Measurements from ENCODE around the gene IDH3A. TPM values are rescaled to one million over a fixed set of nuclear protein-coding genes. Genes with fewer than 3 reads are reported as not detected.

IDH3A gene
- total RNA-seq, 2 donors from 2014 or later: 203 to 264 TPM

GRCh38 chr15:78211189-78211921, 62.2 kb downstream of the IDH3A start:
- no peaks in the 10 kb centered on the region for H3K36me3 ChIP-seq
- H3K9ac ChIP-seq (ENCODE audit: low read depth in 2 of 2, low read length in 2 of 2): no peak overlapping the region
- peaks cover 16% of the 10 kb centered on the region for H3K4me1 ChIP-seq
- H3K27me3 ChIP-seq: no peaks in the 10 kb centered on the region
- H3K27ac ChIP-seq: no peak overlapping the region
- no peak overlapping the region for H3K4me3 ChIP-seq
- peak; percentile 15 for DNase-seq
- intact Hi-C loops (cut with DNase I): no loop called here
- no peaks in the 10 kb centered on the region for H3K9me3 ChIP-seq
- TF ChIP-seq CTCF (IDR thresholded peaks at IDR 0.05): no peak

GRCh38 chr15:78212008-78212407, 62.8 kb downstream of the IDH3A start:
- Histone ChIP-seq H3K27ac (no peak overlapping the region), H3K9me3 (no peaks in the 10 kb centered on the region), H3K4me3 (no peak overlapping the region), H3K9ac (ENCODE audit: low read depth in 2 of 2, low read length in 2 of 2) (no peak overlapping the region), H3K4me1 (peaks cover 16% of the 10 kb centered on the region), H3K27me3 (no peaks in the 10 kb centered on the region), H3K36me3 (no peaks in the 10 kb centered on the region)
- intact Hi-C loops (cut with DNase I): no loop called here
- no peak for DNase-seq
- no peak for TF ChIP-seq CTCF (IDR thresholded peaks at IDR 0.05)

GRCh38 chr15:78212546-78213424, 63.6 kb downstream of the IDH3A start:
- H3K9ac ChIP-seq (ENCODE audit: low read depth in 2 of 2, low read length in 2 of 2): peak overlapping the region in 1 of 2 donors; percentile 28
- peaks cover 16% of the 10 kb centered on the region for H3K4me1 ChIP-seq
- no peak overlapping the region for H3K27ac ChIP-seq
- intact Hi-C loops (cut with DNase I): no loop called here
- H3K36me3 ChIP-seq: no peaks in the 10 kb centered on the region
- H3K4me3 ChIP-seq: no peak overlapping the region
- H3K9me3 ChIP-seq: no peaks in the 10 kb centered on the region
- DNase-seq: peak; percentile 79
- H3K27me3 ChIP-seq: no peaks in the 10 kb centered on the region
- TF ChIP-seq CTCF (IDR thresholded peaks at IDR 0.05): no peak

GRCh38 chr15:78213425-78213750, 64.2 kb downstream of the IDH3A start:
- Histone ChIP-seq H3K9me3 (no peaks in the 10 kb centered on the region), H3K27ac (no peak overlapping the region), H3K4me1 (peaks cover 16% of the 10 kb centered on the region), H3K36me3 (no peaks in the 10 kb centered on the region), H3K9ac (ENCODE audit: low read depth in 2 of 2, low read length in 2 of 2) (no peak overlapping the region), H3K4me3 (no peak overlapping the region), H3K27me3 (no peaks in the 10 kb centered on the region)
- intact Hi-C loops (cut with DNase I): no loop called here
- TF ChIP-seq CTCF (IDR thresholded peaks at IDR 0.05): no peak
- no peak for DNase-seq

- Histone ChIP-seq H3K27me3 (no peaks in the 10 kb centered on the region), H3K4me1 (peaks cover 16% of the 10 kb centered on the region), H3K27ac (no peak overlapping the region), H3K4me3 (no peak overlapping the region), H3K9me3 (no peaks in the 10 kb centered on the region), H3K9ac (ENCODE audit: low read depth in 2 of 2, low read length in 2 of 2) (no peak overlapping the region), H3K36me3 (no peaks in the 10 kb centered on the region)
- DNase-seq: no peak
- intact Hi-C loops (cut with DNase I): no loop called here
- no peak for TF ChIP-seq CTCF (IDR thresholded peaks at IDR 0.05)
Measured at GRCh38 chr15:78213956-78214355, 64.8 kb downstream of the IDH3A start.

Measured in colonic mucosa (tissue), 4 donors.